ENCODE data around the gene ARHGEF7. TPM values are rescaled to one million over a fixed set of nuclear protein-coding genes. Genes with fewer than 3 reads are reported as not detected.

ARHGEF7 gene
- total RNA-seq, 1 experiment from 2014 or later = 46.2 TPM

DNA sequence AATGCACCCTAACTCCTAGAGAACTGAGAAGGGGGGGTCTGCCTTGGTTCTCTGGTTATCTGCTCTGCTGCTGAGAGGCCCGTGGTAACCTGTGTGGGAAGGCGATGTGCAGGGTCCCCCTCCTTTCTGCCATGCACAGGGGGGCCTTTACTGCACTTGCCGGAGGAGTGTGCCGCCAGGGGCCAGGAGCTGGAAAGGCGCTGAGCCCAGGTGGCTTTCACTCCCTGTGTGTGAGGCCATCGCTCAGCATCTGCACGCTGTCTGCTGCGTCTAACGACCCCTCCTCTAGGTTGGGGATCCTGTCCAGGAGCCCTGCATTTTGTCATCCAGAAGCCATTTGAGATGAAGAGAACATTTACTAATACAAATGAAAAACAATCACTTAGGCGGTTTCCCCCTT, 168.3 kb downstream of the ARHGEF7 start:
- no peak overlapping the region for H3K27ac ChIP-seq (ENCODE audit: low read depth, low read length)
- POLR2A ChIA-PET = no interaction called here

More for the DNA sequence above, 168.3 kb downstream of the ARHGEF7 start:
- peaks cover 3% of the 10 kb centered on the region for H3K79me2 ChIP-seq (ENCODE audit: insufficient read depth, low read length)
- no peak overlapping the region for H2AFZ ChIP-seq (ENCODE audit: low read depth, low read length, poor library complexity, severe bottlenecking)
- no peak overlapping the region for H3K4me2 ChIP-seq (ENCODE audit: low read length)
- no peaks in the 10 kb centered on the region for H3K27me3 ChIP-seq (ENCODE audit: insufficient read depth, low read length)
- H3K4me1 ChIP-seq (ENCODE audit: control insufficient read depth in 1 of 2, insufficient read depth in 2 of 2, low read length in 2 of 2) = no peaks in the 10 kb centered on the region
- DNase-seq (ENCODE audit: low read depth, low spot score) (no peak), ATAC-seq (no peak)
- CTCF ChIA-PET = no interaction called here
- H3K9ac ChIP-seq (ENCODE audit: low read length) = no peak overlapping the region
- intact Hi-C loops (cut with micrococcal nuclease) = no loop called here
- peaks cover 16 to 19% of the 10 kb centered on the region in 2 experiments for H3K36me3 ChIP-seq (ENCODE audit: control insufficient read depth in 1 of 2, insufficient read depth in 2 of 2, low read length in 2 of 2)
- TF ChIP-seq TCF7L2 (IDR thresholded peaks at IDR 0.05; ENCODE audit: borderline replicate concordance, extremely low read depth, insufficient read depth, insufficient read length) = no peak
- TF ChIP-seq SIN3A (IDR thresholded peaks at IDR 0.05; ENCODE audit: low read depth) = no peak
- no peak for TF ChIP-seq SRF (IDR thresholded peaks at IDR 0.05; ENCODE audit: low read depth)
- no peak for TF ChIP-seq YY1 (IDR thresholded peaks at IDR 0.05; ENCODE audit: extremely low read depth, insufficient replicate concordance, low read depth, low read length)
- TF ChIP-seq, protein P1, sequence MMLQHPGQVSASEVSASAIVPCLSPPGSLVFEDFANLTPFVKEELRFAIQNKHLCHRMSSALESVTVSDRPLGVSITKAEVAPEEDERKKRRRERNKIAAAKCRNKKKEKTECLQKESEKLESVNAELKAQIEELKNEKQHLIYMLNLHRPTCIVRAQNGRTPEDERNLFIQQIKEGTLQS (IDR thresholded peaks at IDR 0.05) = no peak
- TF ChIP-seq, protein P2, sequence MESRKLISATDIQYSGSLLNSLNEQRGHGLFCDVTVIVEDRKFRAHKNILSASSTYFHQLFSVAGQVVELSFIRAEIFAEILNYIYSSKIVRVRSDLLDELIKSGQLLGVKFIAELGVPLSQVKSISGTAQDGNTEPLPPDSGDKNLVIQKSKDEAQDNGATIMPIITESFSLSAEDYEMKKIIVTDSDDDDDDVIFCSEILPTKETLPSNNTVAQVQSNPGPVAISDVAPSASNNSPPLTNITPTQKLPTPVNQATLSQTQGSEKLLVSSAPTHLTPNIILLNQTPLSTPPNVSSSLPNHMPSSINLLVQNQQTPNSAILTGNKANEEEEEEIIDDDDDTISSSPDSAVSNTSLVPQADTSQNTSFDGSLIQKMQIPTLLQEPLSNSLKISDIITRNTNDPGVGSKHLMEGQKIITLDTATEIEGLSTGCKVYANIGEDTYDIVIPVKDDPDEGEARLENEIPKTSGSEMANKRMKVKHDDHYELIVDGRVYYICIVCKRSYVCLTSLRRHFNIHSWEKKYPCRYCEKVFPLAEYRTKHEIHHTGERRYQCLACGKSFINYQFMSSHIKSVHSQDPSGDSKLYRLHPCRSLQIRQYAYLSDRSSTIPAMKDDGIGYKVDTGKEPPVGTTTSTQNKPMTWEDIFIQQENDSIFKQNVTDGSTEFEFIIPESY (IDR thresholded peaks at IDR 0.05; ENCODE audit: extremely low read depth, insufficient replicate concordance, low read length) = no peak
- no peak for TF ChIP-seq FOSL1 (IDR thresholded peaks at IDR 0.05; ENCODE audit: low read depth)
- TF ChIP-seq, protein P3, sequence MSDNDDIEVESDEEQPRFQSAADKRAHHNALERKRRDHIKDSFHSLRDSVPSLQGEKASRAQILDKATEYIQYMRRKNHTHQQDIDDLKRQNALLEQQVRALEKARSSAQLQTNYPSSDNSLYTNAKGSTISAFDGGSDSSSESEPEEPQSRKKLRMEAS (IDR thresholded peaks at IDR 0.05) = no peak
- TF ChIP-seq POLR2A (IDR thresholded peaks at IDR 0.05; ENCODE audit: borderline replicate concordance, extremely low read depth, insufficient read depth, insufficient read length) = no peak
- no peak for TF ChIP-seq SP1 (IDR thresholded peaks at IDR 0.05; ENCODE audit: low read depth)
- TF ChIP-seq EZH2 (IDR thresholded peaks at IDR 0.05) = no peak
- no peak for TF ChIP-seq ZNF274 (IDR thresholded peaks at IDR 0.05; ENCODE audit: low read depth, low read length)
- TF ChIP-seq RAD21 (IDR thresholded peaks at IDR 0.05; ENCODE audit: low read depth) = no peak
- TF ChIP-seq ELF1 (IDR thresholded peaks at IDR 0.05; ENCODE audit: borderline replicate concordance, low read depth) = no peak
- BruUV-seq (replicated peaks) = no TSS peak
- no peaks in the 10 kb centered on the region for H4K20me1 ChIP-seq (ENCODE audit: insufficient read depth)
- H3K9me2 ChIP-seq (ENCODE audit: insufficient read depth) = no peaks in the 10 kb centered on the region
- RAD21 ChIA-PET (ENCODE audit: low non-redundant PET in 1 of 2, low total read pairs in 2 of 2, uncharacterized antibody in 2 of 2, unreplicated experiment in 2 of 2) = no interaction called here
- H3K9me3 ChIP-seq (ENCODE audit: control insufficient read depth in 1 of 2, insufficient read depth in 1 of 2, low read depth in 1 of 2, low read length in 2 of 2) = no peaks in the 10 kb centered on the region
- H3K4me3 ChIP-seq (replicated peaks in 1 of 2; ENCODE audit: low read depth in 1 of 2, low read length in 2 of 2) = no peak overlapping the region
